H9 (cell line): ENCODE measurements around the gene HOXD10. TPM values are rescaled to one million over a fixed set of nuclear protein-coding genes. Genes with fewer than 3 reads are reported as not detected.

Experiments used
- DNase-seq: peaks from one replicate; pipeline ENCODE4 v3.0.0-alpha.2; 2017
- H2AFZ ChIP-seq: one replicate; pipeline ENCODE4 v1.6.1; 2013; ENCODE audit warnings: mild to moderate bottlenecking, low read length, control low read depth, moderate library complexity
- H2AK5ac ChIP-seq: 2 replicates; pipeline ENCODE4 v1.6.1; 2013; ENCODE audit warnings: low read length, control low read depth, mixed read lengths; ENCODE audit not compliant: insufficient read length
- H2BK120ac ChIP-seq: one replicate; pipeline ENCODE4 v1.6.1; 2013; ENCODE audit warnings: low read depth, mild to moderate bottlenecking, low read length, control low read depth, inconsistent platforms; ENCODE audit not compliant: poor library complexity, severe bottlenecking
- H2BK12ac ChIP-seq: 2 replicates; pipeline ENCODE4 v1.6.1; 2013; ENCODE audit warnings: low read length, control low read depth, mixed read lengths, low read depth; ENCODE audit not compliant: insufficient read length
- H2BK15ac ChIP-seq: 2 replicates; pipeline ENCODE4 v1.6.1; 2013; ENCODE audit warnings: low read depth, low read length, control low read depth
- H2BK20ac ChIP-seq: one replicate; pipeline ENCODE4 v1.6.1; 2013; ENCODE audit warnings: low read depth, mild to moderate bottlenecking, low read length, control low read depth, inconsistent platforms; ENCODE audit not compliant: poor library complexity, severe bottlenecking
- H2BK5ac ChIP-seq: 2 replicates; pipeline ENCODE4 v1.6.1; 2013; ENCODE audit warnings: low read length, control low read depth, mixed read lengths; ENCODE audit not compliant: insufficient read length
- H3K14ac ChIP-seq: 2 replicates; pipeline ENCODE4 v1.6.1; 2013; ENCODE audit warnings: low read length, control low read depth; ENCODE audit not compliant: insufficient read depth
- H3K18ac ChIP-seq: 2 replicates; pipeline ENCODE4 v1.6.1; 2013; ENCODE audit warnings: low read depth, mild to moderate bottlenecking, mixed read lengths, low read length, control low read depth; ENCODE audit not compliant: insufficient read length
- H3K23ac ChIP-seq: 2 replicates; pipeline ENCODE4 v1.6.1; 2013; ENCODE audit warnings: low read length, control low read depth, mixed read lengths, low read depth; ENCODE audit not compliant: insufficient read length
- H3K23me2 ChIP-seq: 2 replicates; pipeline ENCODE4 v1.6.1; 2013; ENCODE audit warnings: low read depth, mild to moderate bottlenecking, mixed read lengths, low read length, control low read depth; ENCODE audit not compliant: insufficient read length, poor library complexity, severe bottlenecking
- H3K27ac ChIP-seq: 2 replicates; pipeline ENCODE4 v1.5.1; 2013; ENCODE audit warnings: low read length, control low read depth, mixed read lengths, low read depth; ENCODE audit not compliant: insufficient read length
- H3K27me3 ChIP-seq: 2 replicates; pipeline ENCODE4 v1.6.1; 2013; ENCODE audit warnings: low read length, control low read depth, inconsistent platforms; ENCODE audit not compliant: insufficient read depth
- H3K4ac ChIP-seq: 2 replicates; pipeline ENCODE4 v1.6.1; 2013; ENCODE audit warnings: low read depth, mild to moderate bottlenecking, control low read depth, inconsistent platforms, low read length, moderate library complexity
- H3K4me1 ChIP-seq: 2 replicates; pipeline ENCODE4 v1.6.1; 2013; ENCODE audit warnings: low read length, control low read depth, inconsistent platforms; ENCODE audit not compliant: insufficient read depth
- H3K4me2 ChIP-seq: 2 replicates; pipeline ENCODE4 v1.6.1; 2013; ENCODE audit warnings: low read length, control low read depth, mixed read lengths; ENCODE audit not compliant: insufficient read length, insufficient read depth
- H3K56ac ChIP-seq: 2 replicates; pipeline ENCODE4 v1.6.1; 2013; ENCODE audit warnings: low read depth, mild to moderate bottlenecking, mixed read lengths, low read length, control low read depth; ENCODE audit not compliant: insufficient read length
- H3K79me1 ChIP-seq: 2 replicates; pipeline ENCODE4 v1.6.1; 2013; ENCODE audit warnings: low read depth, mild to moderate bottlenecking, moderate library complexity, low read length, control low read depth, inconsistent platforms; ENCODE audit not compliant: insufficient read depth, poor library complexity, severe bottlenecking
- H3K79me2 ChIP-seq: 2 replicates; pipeline ENCODE4 v1.6.1; 2013; ENCODE audit warnings: low read length, control low read depth, inconsistent platforms; ENCODE audit not compliant: insufficient read depth
- H3K9ac ChIP-seq: 2 replicates; pipeline ENCODE4 v1.6.1; 2013; ENCODE audit warnings: low read length, control low read depth, mixed read lengths; ENCODE audit not compliant: insufficient read length; ENCODE audit errors: extremely low read depth
- H3K9me3 ChIP-seq: one replicate; pipeline ENCODE4 v1.6.1; 2013; ENCODE audit warnings: low read depth, low read length, inconsistent platforms; ENCODE audit not compliant: control insufficient read depth
- H3T11ph ChIP-seq: one replicate; pipeline ENCODE4 v1.6.1; 2013; ENCODE audit warnings: mild to moderate bottlenecking, low read length, control low read depth, inconsistent platforms
- H4K20me1 ChIP-seq: one replicate; pipeline ENCODE4 v1.6.1; 2013; ENCODE audit not compliant: control insufficient read depth, insufficient read length, insufficient read depth
- H4K5ac ChIP-seq: 2 replicates; pipeline ENCODE4 v1.6.1; 2013; ENCODE audit warnings: low read depth, mild to moderate bottlenecking, mixed read lengths, low read length, control low read depth; ENCODE audit not compliant: insufficient read length
- H4K8ac ChIP-seq: replicated peaks from 2 replicates; pipeline ENCODE4 v1.6.1; 2013; ENCODE audit warnings: low read length, control low read depth, mixed read lengths, low read depth; ENCODE audit not compliant: insufficient read length
- H4K91ac ChIP-seq: 2 replicates; pipeline ENCODE4 v1.6.1; 2013; ENCODE audit warnings: low read depth, mild to moderate bottlenecking, moderate library complexity, mixed read lengths, low read length, control low read depth; ENCODE audit not compliant: insufficient read length
- H3K27ac Mint-ChIP-seq, 3 experiments: 2 replicates in 2 of 3; 3 replicates in 1 of 3; pipeline ENCODE4 v1.8.0; 2020 to 2021; ENCODE audit warnings: mixed read lengths in 3 of 3, mild to moderate bottlenecking in 1 of 3, moderate library complexity in 1 of 3
- H3K27me3 Mint-ChIP-seq: 2 replicates; pipeline ENCODE4 v1.8.0; 2021; ENCODE audit warnings: low read depth, mild to moderate bottlenecking, moderate library complexity, mixed read lengths
- H3K36me3 Mint-ChIP-seq, 3 experiments: 2 replicates in 2 of 3; 3 replicates in 1 of 3; pipeline ENCODE4 v1.8.0; 2020 to 2021; ENCODE audit warnings: low read depth in 3 of 3, mixed read lengths in 3 of 3; ENCODE audit not compliant: insufficient read depth in 1 of 3
- H3K4me1 Mint-ChIP-seq, 2 experiments: 2 replicates each; pipeline ENCODE4 v1.8.0; 2020; ENCODE audit warnings: mixed read lengths in 2 of 2
- H3K4me3 Mint-ChIP-seq, 2 experiments: 2 replicates in 1 of 2; 3 replicates in 1 of 2; pipeline ENCODE4 v1.8.0; 2020 to 2021; ENCODE audit warnings: mild to moderate bottlenecking in 2 of 2, mixed read lengths in 2 of 2, moderate library complexity in 1 of 2
- H3K9me3 Mint-ChIP-seq, 2 experiments: 2 replicates in 1 of 2; 3 replicates in 1 of 2; pipeline ENCODE4 v1.8.0; 2020; ENCODE audit warnings: mild to moderate bottlenecking in 2 of 2, mixed read lengths in 2 of 2, moderate library complexity in 1 of 2
- CTCF ChIP-seq: fragments of 200-600 bp; sonication (generic); conservative IDR thresholded peaks from 3 replicates; pipeline ENCODE4 v1.8.0; 2021; ENCODE audit warnings: antibody characterized with exemption, mild to moderate bottlenecking
- WGBS: extraction: QIAGEN DNeasy Blood & Tissue Kit; methylation state at CpG from one replicate; pipeline ENCODE4 v1.1.7; 2013; ENCODE audit warnings: missing lambda C conversion rate, low lambda C conversion rate, mixed read lengths; ENCODE audit not compliant: insufficient read length; ENCODE audit errors: extremely low coverage; 5-methylcytosine and 5-hydroxymethylcytosine counted together
- total RNA-seq: library from RNA; stranded (reverse); gene quantifications from 2 replicates; pipeline ENCODE4 v1.2.1, GENCODE V29; 2021

The HOXD10 gene
- total RNA-seq, 1 experiment from 2014 or later: not detected

- no peaks in the 10 kb centered on the region for H4K20me1 ChIP-seq
- no peaks in the 10 kb centered on the region for H3K4me1 ChIP-seq
- TF ChIP-seq CTCF: no peak
- no peak overlapping the region for H4K91ac ChIP-seq
- no peak overlapping the region for H3K27ac ChIP-seq
- no peak overlapping the region for H3K4ac ChIP-seq
- no peak overlapping the region for H2BK5ac ChIP-seq
- DNase-seq: no peak
- H4K8ac ChIP-seq: no peak overlapping the region
- H2BK120ac ChIP-seq: no peak overlapping the region
- no peaks in the 10 kb centered on the region for H3K9me3 ChIP-seq
- no CpG with 5 or more reads among the region's 2 CpGs for WGBS
- no peak overlapping the region for H2BK20ac ChIP-seq
- no peak overlapping the region for H3K14ac ChIP-seq
- peaks cover 0 to 6% of the 10 kb centered on the region in 2 experiments; a peak in 3 of 5 replicates for H3K9me3 Mint-ChIP-seq
- H2BK15ac ChIP-seq: no peak overlapping the region
- H3K23me2 ChIP-seq: no peaks in the 10 kb centered on the region
- no peak overlapping the region for H3K23ac ChIP-seq
- H3K4me2 ChIP-seq: no peak overlapping the region
- peaks cover 98% of the 10 kb centered on the region for H3K27me3 Mint-ChIP-seq
- no peak overlapping the region for H4K5ac ChIP-seq
- H3K27me3 ChIP-seq: peaks cover 86% of the 10 kb centered on the region
- no peaks in the 10 kb centered on the region for H3K79me1 ChIP-seq
- no peak overlapping the region for H3K56ac ChIP-seq
- H2AFZ ChIP-seq: no peak overlapping the region
- H2AK5ac ChIP-seq: no peak overlapping the region
- H2BK12ac ChIP-seq: no peak overlapping the region
- H3K4me3 Mint-ChIP-seq: no peak overlapping the region
- H3K9ac ChIP-seq: no peak overlapping the region
- no peaks in the 10 kb centered on the region for H3K79me2 ChIP-seq
- no peaks in the 10 kb centered on the region for H3K36me3 Mint-ChIP-seq
- H3T11ph ChIP-seq: no peak overlapping the region
- H3K27ac Mint-ChIP-seq: no peak overlapping the region
- H3K4me1 Mint-ChIP-seq: peaks cover 0 to 6% of the 10 kb centered on the region in 2 experiments; a peak in 1 of 4 replicates
- no peak overlapping the region for H3K18ac ChIP-seq
Measured at GRCh38 chr2:176142281-176142680, 25.7 kb downstream of the HOXD10 start.
